Skeletal muscle satellite cell (primary cell): ENCODE data around the gene PHF21A.

Experiments
- H3K27me3 ChIP-seq: 2 replicates; pipeline ENCODE4 v1.7.0; 2013; ENCODE audit warnings: low read length; ENCODE audit not compliant: control insufficient read depth, insufficient read depth
- H3K36me3 ChIP-seq: 2 replicates; pipeline ENCODE4 v1.7.0; 2013; ENCODE audit warnings: mild to moderate bottlenecking, control low read depth, low read length; ENCODE audit not compliant: insufficient read depth
- H3K4me1 ChIP-seq: 2 replicates; pipeline ENCODE4 v1.7.0; 2013; ENCODE audit warnings: low read length; ENCODE audit not compliant: control insufficient read depth, insufficient read depth
- H3K4me2 ChIP-seq: 2 replicates; pipeline ENCODE4 v1.7.0; 2013; ENCODE audit warnings: mild to moderate bottlenecking, low read length
- H3K4me3 ChIP-seq: 2 replicates; pipeline ENCODE4 v1.7.0; 2013; ENCODE audit warnings: low read length
- H3K9ac ChIP-seq: 2 replicates; pipeline ENCODE4 v1.7.0; 2013; ENCODE audit warnings: mild to moderate bottlenecking, low read depth, low read length, moderate library complexity
- H3K9me3 ChIP-seq: replicated peaks from 2 replicates; pipeline ENCODE4 v1.7.0; 2013; ENCODE audit warnings: mild to moderate bottlenecking, control low read depth, low read length

Gene PHF21A

DNA sequence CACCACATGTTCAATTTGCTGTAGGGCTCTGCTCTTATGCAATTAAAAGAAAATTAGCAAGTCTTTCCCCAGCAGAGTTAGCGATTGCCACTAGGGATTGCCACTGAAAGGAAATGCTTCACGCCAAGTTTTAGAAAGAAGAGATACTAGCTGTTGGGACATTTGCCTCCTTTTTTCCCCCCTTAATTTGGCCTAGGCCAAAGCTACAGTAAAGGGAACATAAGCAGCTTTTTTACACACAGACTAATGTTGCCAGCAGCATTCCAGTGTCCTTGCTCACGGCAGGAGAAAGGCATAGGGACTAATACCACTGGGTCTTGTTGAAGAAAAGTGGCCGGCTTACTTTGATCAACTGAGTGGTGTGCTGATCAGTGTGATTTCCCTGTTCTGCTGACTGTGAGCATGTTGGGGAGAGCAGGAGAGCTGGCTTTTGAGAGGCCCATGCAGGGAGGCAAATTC lies 71.2 kb downstream of the PHF21A start:
- Histone ChIP-seq H3K9me3 (no peaks in the 10 kb centered on the region), H3K36me3 (peaks cover 3% of the 10 kb centered on the region), H3K9ac (peak overlapping the region; percentile 1), H3K4me1 (peaks cover 24% of the 10 kb centered on the region), H3K27me3 (no peaks in the 10 kb centered on the region), H3K4me2 (peak overlapping the region; percentile 59), H3K4me3 (no peak overlapping the region)

DNA sequence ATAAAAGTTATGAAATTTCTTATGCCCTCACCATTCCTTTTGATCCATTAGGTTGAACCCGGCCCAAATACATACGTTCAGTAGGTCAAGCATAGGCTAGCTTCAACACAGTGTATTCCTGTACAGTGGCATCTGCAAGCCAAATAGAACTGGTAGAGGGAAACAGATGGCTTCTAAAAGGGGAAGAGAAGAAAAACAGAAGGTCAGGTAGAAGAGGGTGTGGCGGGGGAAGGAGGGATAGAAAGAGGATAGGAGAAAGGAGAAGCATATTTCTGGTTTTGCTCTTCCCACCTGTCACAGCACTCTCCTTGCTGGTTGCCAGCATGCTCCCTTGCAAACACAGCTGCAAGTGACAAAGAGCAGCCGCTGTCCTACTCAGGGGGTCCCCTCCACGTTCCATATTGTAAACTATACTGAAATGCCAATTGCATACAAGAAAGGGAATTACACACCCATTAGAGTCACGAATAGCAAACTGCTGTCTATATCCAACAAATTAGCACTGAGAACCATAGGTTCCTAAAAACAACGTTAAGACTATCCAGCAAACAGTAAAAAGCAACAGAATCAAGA lies 71.8 kb downstream of the PHF21A start:
- Histone ChIP-seq H3K9me3 (no peaks in the 10 kb centered on the region), H3K4me2 (no peak overlapping the region), H3K36me3 (peaks cover 3% of the 10 kb centered on the region), H3K27me3 (no peaks in the 10 kb centered on the region), H3K4me1 (peaks cover 24% of the 10 kb centered on the region), H3K9ac (no peak overlapping the region), H3K4me3 (no peak overlapping the region)

DNA sequence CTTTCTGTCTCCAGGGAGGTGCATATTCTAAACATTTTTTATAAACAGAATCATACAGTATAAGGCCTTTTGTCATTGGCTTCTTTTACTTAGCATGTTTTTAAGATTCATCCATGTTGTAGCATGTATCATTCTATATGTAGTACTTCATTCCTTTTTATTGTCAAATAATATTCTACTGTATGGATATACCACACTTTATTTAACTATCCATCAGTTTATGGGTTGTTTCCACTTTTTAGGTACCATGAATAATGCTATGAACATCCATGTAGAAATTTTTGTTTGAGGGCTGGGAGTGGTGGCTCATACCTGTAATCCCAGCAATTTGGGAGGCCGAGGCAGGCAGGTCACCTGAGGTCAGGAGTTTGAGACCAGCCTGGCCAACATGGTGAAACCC lies 73.1 kb downstream of the PHF21A start:
- Histone ChIP-seq H3K36me3 (peaks cover 3% of the 10 kb centered on the region), H3K4me3 (no peak overlapping the region), H3K9ac (no peak overlapping the region), H3K27me3 (no peaks in the 10 kb centered on the region), H3K4me2 (no peak overlapping the region), H3K9me3 (no peaks in the 10 kb centered on the region), H3K4me1 (peaks cover 24% of the 10 kb centered on the region)

DNA sequence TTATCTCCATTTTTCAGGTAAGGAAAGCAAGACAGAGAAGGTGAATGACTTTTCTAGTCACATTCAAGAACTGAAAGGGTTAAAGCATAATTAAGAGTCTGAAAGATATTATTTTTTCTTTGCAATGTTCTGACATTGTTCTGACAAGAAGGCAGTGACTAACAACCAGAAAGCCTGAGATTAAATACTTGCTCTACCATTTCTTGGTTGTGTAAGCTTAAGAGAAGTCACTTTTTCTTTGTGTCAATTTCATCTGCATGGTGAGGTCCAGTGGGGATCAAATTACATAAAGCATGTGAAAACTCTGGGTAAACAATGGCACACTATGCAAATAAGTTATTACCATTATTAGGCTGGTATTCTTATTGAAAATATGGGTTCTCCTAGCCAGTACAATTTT lies 73.7 kb downstream of the PHF21A start:
- Histone ChIP-seq H3K4me3 (no peak overlapping the region), H3K27me3 (no peaks in the 10 kb centered on the region), H3K9ac (no peak overlapping the region), H3K36me3 (peaks cover 3% of the 10 kb centered on the region), H3K9me3 (no peaks in the 10 kb centered on the region), H3K4me2 (no peak overlapping the region), H3K4me1 (peaks cover 24% of the 10 kb centered on the region)

DNA sequence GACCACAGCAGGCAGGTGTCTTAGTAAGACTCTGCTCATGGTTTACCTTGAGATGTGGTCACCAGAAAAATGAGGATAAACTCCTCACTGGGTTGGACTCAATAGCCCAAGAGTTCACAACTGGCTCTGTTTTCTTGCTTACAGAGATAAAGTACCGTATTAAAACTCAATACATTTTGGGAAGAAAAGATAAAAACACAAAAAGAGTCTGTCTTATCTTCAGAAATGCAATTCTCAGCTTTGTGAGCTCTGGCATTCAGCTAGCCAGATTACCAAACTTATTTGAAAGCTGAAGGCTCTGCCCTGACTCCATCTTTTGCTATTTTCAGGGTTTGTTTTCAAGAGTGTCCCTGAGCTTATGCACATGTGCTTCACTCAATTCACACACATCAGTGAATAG lies 75.4 kb downstream of the PHF21A start:
- H3K9ac ChIP-seq, result no peak overlapping the region
- no peaks in the 10 kb centered on the region for H3K27me3 ChIP-seq
- H3K9me3 ChIP-seq, result no peaks in the 10 kb centered on the region
- no peak overlapping the region for H3K4me2 ChIP-seq
- no peak overlapping the region for H3K4me3 ChIP-seq
- H3K4me1 ChIP-seq, result peaks cover 21% of the 10 kb centered on the region
- peaks cover 3% of the 10 kb centered on the region for H3K36me3 ChIP-seq

DNA sequence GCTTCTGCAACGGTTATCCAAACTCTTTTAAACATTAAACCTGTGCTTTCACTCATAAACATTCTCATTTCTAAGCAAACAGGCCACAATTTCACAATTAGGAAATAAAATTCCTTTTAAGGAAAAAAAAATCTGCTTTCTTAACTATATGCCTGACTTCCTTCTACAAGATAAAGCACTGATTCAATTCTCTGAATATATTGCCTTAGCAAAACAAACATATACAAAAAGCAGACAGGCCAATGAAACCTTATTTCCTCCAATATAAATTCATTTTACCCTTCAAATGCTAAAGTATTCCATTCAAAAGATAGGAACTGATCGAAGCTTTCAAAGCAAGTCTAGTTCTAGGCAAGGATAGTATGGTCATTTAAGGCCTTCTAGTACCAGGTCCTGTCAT lies 76.7 kb downstream of the PHF21A start:
- Histone ChIP-seq H3K9me3 (no peaks in the 10 kb centered on the region), H3K36me3 (peaks cover 3% of the 10 kb centered on the region), H3K27me3 (no peaks in the 10 kb centered on the region), H3K4me1 (peaks cover 21% of the 10 kb centered on the region), H3K9ac (no peak overlapping the region), H3K4me3 (no peak overlapping the region), H3K4me2 (no peak overlapping the region)

DNA sequence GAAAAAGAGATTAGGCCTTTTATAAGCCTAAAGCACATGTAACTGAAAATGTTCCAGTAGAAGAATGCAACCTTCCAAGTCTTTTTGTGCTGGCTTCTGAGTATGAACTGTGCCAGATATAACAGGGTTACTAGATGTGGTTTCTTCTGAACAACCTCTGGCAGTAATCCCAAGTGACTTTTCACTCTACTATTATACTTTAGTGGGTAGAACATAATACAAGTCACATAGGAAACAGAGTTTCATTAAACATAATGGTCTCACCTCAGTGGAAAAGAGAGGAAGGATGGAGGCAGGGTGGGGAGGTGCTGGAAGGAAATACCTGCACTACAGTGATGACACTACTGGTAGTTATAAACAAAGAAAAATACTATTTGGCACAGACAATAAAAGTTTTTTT lies 81.3 kb downstream of the PHF21A start:
- H3K9me3 ChIP-seq, result no peaks in the 10 kb centered on the region
- no peaks in the 10 kb centered on the region for H3K36me3 ChIP-seq
- no peak overlapping the region for H3K4me3 ChIP-seq
- H3K4me1 ChIP-seq, result peaks cover 29% of the 10 kb centered on the region
- no peak overlapping the region for H3K9ac ChIP-seq
- H3K4me2 ChIP-seq, result no peak overlapping the region
- H3K27me3 ChIP-seq, result no peaks in the 10 kb centered on the region

DNA sequence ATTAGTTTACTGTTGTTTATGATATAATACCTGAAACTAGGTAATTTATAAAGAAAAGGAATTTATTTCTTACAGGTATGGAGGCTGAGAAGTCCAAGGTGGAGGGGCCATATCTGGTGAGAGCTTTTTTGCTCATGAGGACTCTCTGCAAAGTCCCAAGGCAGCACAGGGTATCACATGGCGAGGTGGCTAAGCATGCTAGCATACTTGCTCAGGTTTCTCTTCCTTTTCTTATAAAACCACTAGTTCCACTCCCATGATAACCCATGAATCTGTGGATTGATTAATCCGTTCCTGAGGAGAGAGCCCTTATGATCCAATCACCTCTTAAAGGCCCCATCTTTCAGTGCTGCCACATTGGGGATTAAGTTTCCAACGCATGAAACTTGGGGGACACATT lies 82.7 kb downstream of the PHF21A start:
- Histone ChIP-seq H3K4me3 (no peak overlapping the region), H3K9me3 (no peaks in the 10 kb centered on the region), H3K36me3 (no peaks in the 10 kb centered on the region), H3K4me1 (peaks cover 34% of the 10 kb centered on the region), H3K9ac (no peak overlapping the region), H3K4me2 (no peak overlapping the region), H3K27me3 (no peaks in the 10 kb centered on the region)

DNA sequence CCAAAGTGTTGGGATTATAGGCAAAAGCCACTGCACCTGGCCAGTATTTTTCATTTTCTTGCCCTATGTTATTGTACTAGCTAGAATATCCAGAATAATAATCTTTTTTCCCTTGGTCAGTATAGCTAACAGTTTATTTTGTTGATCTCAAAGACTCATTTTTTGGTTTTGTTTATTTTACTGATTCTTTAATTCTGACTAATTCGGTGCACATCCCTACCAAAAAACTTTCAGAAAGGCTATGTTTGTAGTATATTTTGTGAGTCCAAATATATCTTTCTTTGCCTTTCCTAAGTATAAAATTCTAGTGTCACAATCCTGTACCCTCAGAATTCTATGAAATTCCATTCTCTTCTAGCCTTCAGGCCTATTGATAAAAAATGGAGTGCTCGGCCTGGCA lies 84.3 kb downstream of the PHF21A start:
- Histone ChIP-seq H3K9ac (no peak overlapping the region), H3K36me3 (no peaks in the 10 kb centered on the region), H3K9me3 (no peaks in the 10 kb centered on the region), H3K4me2 (no peak overlapping the region), H3K27me3 (no peaks in the 10 kb centered on the region), H3K4me1 (peaks cover 34% of the 10 kb centered on the region), H3K4me3 (no peak overlapping the region)

DNA sequence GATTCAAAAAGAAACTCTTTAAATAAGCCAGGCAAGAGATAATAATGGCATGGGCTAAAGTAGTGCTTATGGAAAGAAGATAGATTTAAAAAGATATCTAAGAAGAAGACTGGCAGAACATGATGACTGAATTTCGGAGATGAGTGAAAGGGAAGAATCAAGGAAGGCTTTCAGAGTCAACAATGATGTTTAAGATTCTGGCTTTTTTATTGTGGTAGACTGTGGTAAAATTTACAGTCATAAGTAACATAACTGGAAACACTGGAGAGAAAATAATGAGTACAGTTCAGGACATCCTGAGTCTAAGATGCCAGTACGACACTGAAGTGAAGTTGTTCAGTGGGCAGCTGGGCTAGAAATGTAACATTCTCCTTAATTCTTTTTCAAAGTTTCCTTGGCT lies 85.2 kb downstream of the PHF21A start:
- H3K36me3 ChIP-seq, result no peaks in the 10 kb centered on the region
- H3K4me1 ChIP-seq, result peaks cover 34% of the 10 kb centered on the region
- no peaks in the 10 kb centered on the region for H3K27me3 ChIP-seq
- no peaks in the 10 kb centered on the region for H3K9me3 ChIP-seq
- H3K4me3 ChIP-seq, result no peak overlapping the region
- H3K9ac ChIP-seq, result no peak overlapping the region
- no peak overlapping the region for H3K4me2 ChIP-seq

DNA sequence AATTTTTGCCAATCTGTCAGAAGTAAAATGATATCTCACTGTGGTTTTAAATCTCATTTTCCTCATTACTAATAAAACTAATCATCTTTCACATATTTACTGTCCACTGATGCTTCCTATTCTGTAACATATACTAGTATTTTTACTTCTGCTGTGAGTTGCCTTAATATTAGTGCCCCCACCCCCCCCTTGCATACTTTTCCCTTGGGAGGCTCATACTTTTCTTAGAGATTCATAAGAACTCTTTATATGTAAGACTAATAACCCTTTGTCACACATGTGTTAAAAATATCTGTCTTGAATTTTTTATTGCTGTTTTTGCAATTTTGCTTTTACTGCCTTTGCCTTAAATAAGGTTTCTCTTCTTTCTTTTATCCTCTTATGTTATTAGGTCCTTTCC lies 87.2 kb downstream of the PHF21A start:
- no peaks in the 10 kb centered on the region for H3K36me3 ChIP-seq
- no peak overlapping the region for H3K4me2 ChIP-seq
- no peaks in the 10 kb centered on the region for H3K27me3 ChIP-seq
- no peaks in the 10 kb centered on the region for H3K9me3 ChIP-seq
- peaks cover 18% of the 10 kb centered on the region for H3K4me1 ChIP-seq
- no peak overlapping the region for H3K4me3 ChIP-seq
- H3K9ac ChIP-seq, result no peak overlapping the region

DNA sequence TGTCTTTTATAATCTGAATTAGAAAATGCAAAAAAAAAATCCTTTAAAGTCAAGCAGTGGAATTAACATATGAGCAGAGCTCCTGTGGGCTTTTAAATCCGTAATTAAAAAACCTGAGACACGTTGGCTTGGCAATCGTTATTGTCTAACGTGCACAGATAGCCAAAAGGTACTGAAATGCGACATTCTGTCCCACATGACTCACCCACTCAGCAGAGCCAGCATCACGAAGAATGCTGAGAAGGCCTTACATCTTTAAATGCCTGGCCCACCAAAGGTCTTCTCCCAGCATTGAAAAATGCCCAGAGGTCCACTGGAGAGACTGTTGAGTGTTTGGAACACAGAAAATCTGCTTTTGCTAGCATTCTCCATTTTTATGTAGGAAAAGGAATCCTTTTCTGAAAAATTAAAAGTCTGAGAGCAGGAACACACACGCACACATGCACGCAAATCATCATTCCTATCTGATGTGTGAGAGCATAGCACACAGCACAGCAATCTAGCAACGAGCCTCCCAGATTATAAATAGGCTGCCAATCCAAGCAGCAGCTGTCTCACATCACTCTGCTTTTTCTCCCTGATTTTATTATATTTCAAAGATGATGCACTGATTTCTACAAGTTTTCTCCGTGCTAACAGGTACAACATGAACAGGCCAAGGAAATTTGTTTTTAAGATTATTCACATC lies 94.5 kb downstream of the PHF21A start:
- peak overlapping the region; percentile 70 for H3K4me2 ChIP-seq
- peak overlapping the region; percentile 60 for H3K9ac ChIP-seq
- no peaks in the 10 kb centered on the region for H3K9me3 ChIP-seq
- H3K36me3 ChIP-seq, result no peaks in the 10 kb centered on the region
- H3K4me1 ChIP-seq, result peaks cover 16% of the 10 kb centered on the region
- no peak overlapping the region for H3K4me3 ChIP-seq
- no peaks in the 10 kb centered on the region for H3K27me3 ChIP-seq
